B cell (primary cell): ENCODE results near the gene DRAP1. TPM values are rescaled to one million over a fixed set of nuclear protein-coding genes. Genes with fewer than 3 reads are reported as not detected.

Source experiments
- ATAC-seq: fragments of 200-7000 bp; cut with Tn5 transposase; one replicate; pipeline ENCODE4 v1.10.0; 2021; ENCODE audit warnings: low read depth, mild to moderate bottlenecking, moderate number of reproducible peaks, moderate library complexity
- CTCF ChIA-PET: fragments of 350-600 bp; sonication (Branson Sonifier 250); formaldehyde crosslinking; loops from one replicate; lab custom pipeline; 2021; ENCODE audit warnings: antibody characterized with exemption, inconsistent platforms; lab: Charles Lee
- POLR2A ChIA-PET: fragments of 350-600 bp; sonication (Branson Sonifier 250); formaldehyde crosslinking; loops from one replicate; lab custom pipeline; 2021; ENCODE audit warnings: antibody characterized with exemption; lab: Charles Lee
- DNase-seq: peaks from one replicate; pipeline ENCODE4 v3.0.0; 2013
- H2AFZ ChIP-seq: 2 replicates; pipeline ENCODE4 v1.6.1; 2012; ENCODE audit warnings: mild to moderate bottlenecking, low read depth, low read length; ENCODE audit not compliant: insufficient read depth, poor library complexity, severe bottlenecking
- H3K27ac ChIP-seq, 2 donors: 1 replicate in 1 of 2; 2 replicates in 1 of 2; pipeline ENCODE4 v1.5.1; 2012 to 2013; ENCODE audit warnings: low read length in 2 of 2, mild to moderate bottlenecking in 2 of 2, moderate library complexity in 1 of 2
- H3K27me3 ChIP-seq, 4 experiments: fragments of 200-600 bp in 1 of 4; sonication (generic) in 1 of 4; replicated peaks in 1 of 4; 1 replicate in 2 of 4; 2 replicates in 2 of 4; pipeline versions ENCODE4 v1.6.1 to v1.7.0; 2013 to 2016; ENCODE audit warnings: low read length in 3 of 4, mild to moderate bottlenecking in 2 of 4, mixed read lengths in 1 of 4, moderate library complexity in 1 of 4; ENCODE audit not compliant: insufficient read depth in 4 of 4, control insufficient read depth in 3 of 4; ENCODE audit errors: control extremely low read depth in 1 of 4
- H3K36me3 ChIP-seq, 2 experiments: replicated peaks in 1 of 2; 1 replicate in 1 of 2; 2 replicates in 1 of 2; pipeline versions ENCODE4 v1.6.1 to v1.7.1; 2013; ENCODE audit warnings: low read length in 1 of 2; ENCODE audit not compliant: insufficient read depth in 2 of 2, control insufficient read depth in 1 of 2; ENCODE audit errors: control extremely low read depth in 1 of 2, extremely low read depth in 1 of 2
- H3K4me1 ChIP-seq, 2 donors: fragments of 200-600 bp in 1 of 2; sonication (generic) in 1 of 2; 1 replicate in 1 of 2; 2 replicates in 1 of 2; pipeline versions ENCODE4 v1.5.1 to v1.6.1; 2013 to 2017; ENCODE audit warnings: low read length in 2 of 2; ENCODE audit not compliant: control insufficient read depth in 2 of 2, insufficient read depth in 2 of 2
- H3K4me2 ChIP-seq: replicated peaks from 2 replicates; pipeline ENCODE3; 2012; ENCODE audit warnings: mild to moderate bottlenecking, low read depth, low read length; ENCODE audit not compliant: poor library complexity, severe bottlenecking
- H3K4me3 ChIP-seq, 5 experiments: fragments of 200-600 bp in 1 of 5; sonication (generic) in 1 of 5; 1 replicate in 3 of 5; 2 replicates in 2 of 5; pipeline versions ENCODE4 v1.5.1 to v1.7.0; 2011 to 2016; ENCODE audit warnings: low read length in 4 of 5, mild to moderate bottlenecking in 4 of 5, low read depth in 2 of 5, control low read depth in 1 of 5, moderate library complexity in 1 of 5; ENCODE audit not compliant: insufficient read depth in 1 of 5; ENCODE audit errors: control extremely low read depth in 1 of 5, extremely low read depth in 1 of 5
- H3K79me2 ChIP-seq: fragments of 200-600 bp; sonication (generic); one replicate; pipeline ENCODE4 v1.6.0; 2016; ENCODE audit warnings: low read length; ENCODE audit not compliant: control insufficient read depth, insufficient read depth
- H3K9ac ChIP-seq: fragments of 200-600 bp; sonication (generic); 2 replicates; pipeline ENCODE4 v1.6.1; 2017; ENCODE audit warnings: mild to moderate bottlenecking, low read length, moderate library complexity
- H3K9me3 ChIP-seq, 3 donors: one replicate each; pipeline versions ENCODE4 v1.6.1 to v1.7.1; 2013; ENCODE audit warnings: low read length in 2 of 3; ENCODE audit not compliant: control insufficient read depth in 2 of 3, insufficient read depth in 1 of 3; ENCODE audit errors: control extremely low read depth in 1 of 3
- H4K20me1 ChIP-seq: 2 replicates; pipeline ENCODE4 v1.6.0; 2012; ENCODE audit warnings: mild to moderate bottlenecking, low read length; ENCODE audit not compliant: insufficient read depth, control insufficient read depth, poor library complexity, severe bottlenecking
- H3K27ac Mint-ChIP-seq: one replicate; pipeline ENCODE4 v1.8.0; 2021; ENCODE audit warnings: mixed read lengths
- H3K27me3 Mint-ChIP-seq: one replicate; pipeline ENCODE4 v1.8.0; 2021; ENCODE audit warnings: mixed read lengths
- H3K4me1 Mint-ChIP-seq: one replicate; pipeline ENCODE4 v1.8.0; 2021; ENCODE audit warnings: mixed read lengths
- H3K4me3 Mint-ChIP-seq: one replicate; pipeline ENCODE4 v1.8.0; 2021; ENCODE audit warnings: mixed read lengths
- H3K9me3 Mint-ChIP-seq: one replicate; pipeline ENCODE4 v1.8.0; 2022; ENCODE audit warnings: mixed read lengths; ENCODE audit not compliant: insufficient read depth
- EZH2 ChIP-seq: IDR thresholded peaks from 2 replicates; pipeline ENCODE4 v1.6.1; 2012; ENCODE audit warnings: borderline replicate concordance, low read depth, mild to moderate bottlenecking, moderate library complexity, low read length; ENCODE audit not compliant: insufficient read depth, poor library complexity, severe bottlenecking
- WGBS: methylation state at CpG from one replicate; pipeline ENCODE4 v1.1.5; 2013; ENCODE audit warnings: missing lambda C conversion rate; ENCODE audit not compliant: insufficient coverage; 5-methylcytosine and 5-hydroxymethylcytosine counted together
- intact Hi-C: fragments of 100-400 bp; cut with micrococcal nuclease; formaldehyde crosslinking; loops from one replicate; pipeline ENCODE4 v1.10.0; 2022
- polyA plus RNA-seq: library from polyadenylated mRNA; depleted of rRNA; stranded (reverse); fragments of >200 nt; gene quantifications from 2 replicates; pipeline ENCODE4 v1.2.3, GENCODE V29; 2012
- total RNA-seq, 2 donors: library from RNA; stranded (reverse); fragments of 120-200 nt in 1 of 2; gene quantifications; 1 replicate in 1 of 2; 2 replicates in 1 of 2; pipeline versions ENCODE4 v1.2.3 to v1.2.4, GENCODE V29; 2013 to 2022
- TF ChIP-seq, protein P1 (sequence below): fragments of 200-600 bp; IDR thresholded peaks from one replicate; pipeline ENCODE4 v1.8.0; 2022; ENCODE audit warnings: antibody characterized with exemption, mild to moderate bottlenecking

The DRAP1 gene
- total and polyA plus RNA-seq, 2 donors (not counting 1 experiment from before 2014, with no cell fraction given): 71.7 to 83.9 TPM

DNA sequence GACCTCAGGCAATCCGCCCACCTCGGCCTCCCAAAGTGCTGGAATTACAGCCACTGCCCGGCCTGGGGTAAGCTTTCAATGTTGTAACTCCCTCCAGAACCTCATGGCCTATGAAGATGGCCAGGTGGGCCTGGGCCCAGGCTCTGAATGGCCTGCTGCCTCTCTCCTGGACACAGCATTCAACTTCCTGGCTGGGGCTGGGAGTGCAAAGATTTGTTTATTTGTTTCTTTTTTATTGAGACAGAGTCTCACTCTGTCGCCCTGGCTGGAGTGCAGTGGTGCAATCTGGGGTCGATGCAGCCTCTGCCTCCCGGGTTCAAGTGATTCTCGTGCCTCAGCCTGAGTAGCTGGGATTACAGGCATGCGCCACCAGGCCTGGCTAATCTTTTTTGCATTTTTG, 25.5 kb downstream of the DRAP1 start:
- Mint-ChIP-seq H3K4me3 (no peak overlapping the region), H3K27ac (no peak overlapping the region), H3K9me3 (no peaks in the 10 kb centered on the region), H3K27me3 (peaks cover 4% of the 10 kb centered on the region), H3K4me1 (peaks cover 11% of the 10 kb centered on the region)
- Histone ChIP-seq H3K27ac (no peak overlapping the region), H4K20me1 (no peaks in the 10 kb centered on the region), H3K9me3 (no peaks in the 10 kb centered on the region), H3K4me3 (no peak overlapping the region), H3K4me1 (peaks cover 7 to 12% of the 10 kb centered on the region in 2 donors), H3K27me3 (peaks cover 0 to 3% (median 0%) of the 10 kb centered on the region in 4 experiments), H3K36me3 (no peaks in the 10 kb centered on the region), H3K79me2 (no peaks in the 10 kb centered on the region), H2AFZ (no peak overlapping the region), H3K9ac (no peak overlapping the region), H3K4me2 (no peak overlapping the region)
- no peak for ATAC-seq
- TF ChIP-seq, protein P1, sequence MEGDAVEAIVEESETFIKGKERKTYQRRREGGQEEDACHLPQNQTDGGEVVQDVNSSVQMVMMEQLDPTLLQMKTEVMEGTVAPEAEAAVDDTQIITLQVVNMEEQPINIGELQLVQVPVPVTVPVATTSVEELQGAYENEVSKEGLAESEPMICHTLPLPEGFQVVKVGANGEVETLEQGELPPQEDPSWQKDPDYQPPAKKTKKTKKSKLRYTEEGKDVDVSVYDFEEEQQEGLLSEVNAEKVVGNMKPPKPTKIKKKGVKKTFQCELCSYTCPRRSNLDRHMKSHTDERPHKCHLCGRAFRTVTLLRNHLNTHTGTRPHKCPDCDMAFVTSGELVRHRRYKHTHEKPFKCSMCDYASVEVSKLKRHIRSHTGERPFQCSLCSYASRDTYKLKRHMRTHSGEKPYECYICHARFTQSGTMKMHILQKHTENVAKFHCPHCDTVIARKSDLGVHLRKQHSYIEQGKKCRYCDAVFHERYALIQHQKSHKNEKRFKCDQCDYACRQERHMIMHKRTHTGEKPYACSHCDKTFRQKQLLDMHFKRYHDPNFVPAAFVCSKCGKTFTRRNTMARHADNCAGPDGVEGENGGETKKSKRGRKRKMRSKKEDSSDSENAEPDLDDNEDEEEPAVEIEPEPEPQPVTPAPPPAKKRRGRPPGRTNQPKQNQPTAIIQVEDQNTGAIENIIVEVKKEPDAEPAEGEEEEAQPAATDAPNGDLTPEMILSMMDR: no peak
- TF ChIP-seq EZH2: no peak
- intact Hi-C loops: no loop called here
- WGBS: 89% methylated on average over 7 of the region's 8 CpGs
- POLR2A ChIA-PET: interaction anchor here (0.6 kb wide), 1 partner anchor 57 kb away, joined by 5 read pairs; the partner anchor contains the start of gene FIBP
- DNase-seq: no peak
- CTCF ChIA-PET: no interaction called here

DNA sequence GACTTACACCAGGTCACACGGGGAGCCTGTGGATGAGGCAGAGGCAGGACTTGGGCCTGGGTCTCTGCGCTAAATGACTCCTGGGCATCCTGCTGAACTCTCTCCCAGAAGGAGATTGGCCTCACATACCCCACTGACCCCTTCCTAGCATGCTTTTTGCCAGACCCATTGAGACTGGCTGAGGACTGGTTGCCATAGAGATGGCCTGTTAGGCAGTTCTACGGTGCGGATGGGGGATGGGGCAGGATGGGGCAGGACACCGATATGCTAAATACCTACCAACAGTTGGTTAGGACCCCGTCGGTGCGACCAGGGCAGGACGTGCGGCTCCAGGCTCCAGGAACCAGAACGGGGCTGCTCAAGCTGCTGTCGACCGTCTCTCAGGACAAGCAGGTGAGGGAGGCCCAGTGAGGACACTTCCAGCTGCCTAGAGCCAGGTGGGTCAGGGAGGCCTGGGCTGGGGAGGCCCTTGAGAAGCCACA, 26.2 kb downstream of the DRAP1 start, which contains the start of gene TSGA10IP:
TSS of gene TSGA10IP (plus strand) at position 51 of the 482 bp plus-strand sequence. CDS start at position 247, 196 bp downstream.
- no peak within 1 kb of the TSS for H3K27ac ChIP-seq
- H2AFZ ChIP-seq: no peak within 1 kb of the TSS
- H3K4me1 Mint-ChIP-seq: peaks cover 8% of the 10 kb centered on the region
- ChIA-PET CTCF (no interaction called here), POLR2A (interaction anchor here (0.6 to 0.7 kb wide), 2 partner anchors 50 to 248 kb away, joined by 4 to 5 read pairs; no protein-coding TSS in a partner anchor)
- no peak within 1 kb of the TSS for H3K27ac Mint-ChIP-seq
- no peak within 1 kb of the TSS for H3K4me3 ChIP-seq
- H3K4me2 ChIP-seq: no peak within 1 kb of the TSS
- no peaks in the 10 kb centered on the region for H3K79me2 ChIP-seq
- no peaks in the 10 kb centered on the region for H3K36me3 ChIP-seq
- H4K20me1 ChIP-seq: no peaks in the 10 kb centered on the region
- no peak within 1 kb of the TSS for H3K9ac ChIP-seq
- no peaks in the 10 kb centered on the region for H3K9me3 Mint-ChIP-seq
- ATAC-seq: no peak
- H3K27me3 ChIP-seq: peaks cover 0 to 3% (median 0%) of the 10 kb centered on the region in 4 experiments
- H3K4me3 Mint-ChIP-seq: no peak within 1 kb of the TSS
- WGBS: 94% methylated on average over 13 of the region's 13 CpGs
- no peak for TF ChIP-seq EZH2
- TF ChIP-seq, protein P1: no peak
- DNase-seq: no peak
- no peaks in the 10 kb centered on the region for H3K9me3 ChIP-seq
- peaks cover 7 to 12% of the 10 kb centered on the region in 2 donors for H3K4me1 ChIP-seq
- intact Hi-C loops: no loop called here
- peaks cover 4% of the 10 kb centered on the region for H3K27me3 Mint-ChIP-seq
